ENCODE data around the gene CHRNB4.

DNA sequence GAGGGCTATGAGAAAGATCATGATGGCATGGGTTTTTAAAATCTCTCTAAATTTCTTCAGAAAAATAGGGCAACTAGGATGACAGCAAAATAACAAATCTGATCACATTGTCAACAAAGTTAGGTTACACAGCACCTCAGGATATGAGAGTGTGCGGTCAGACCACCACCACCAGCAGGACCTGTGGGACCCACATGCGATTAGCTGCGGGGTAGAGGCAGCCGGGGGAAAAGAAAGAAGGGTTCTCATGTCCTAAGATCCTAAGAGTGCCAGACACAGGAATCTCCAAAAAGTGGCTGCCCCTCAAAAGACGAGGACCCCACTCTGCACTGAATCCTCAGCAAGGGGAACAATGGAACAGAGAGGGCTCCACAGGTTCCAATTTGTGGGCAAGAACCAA lies 35.8 kb downstream of the CHRNB4 start:
- TF ChIP-seq, protein P1, sequence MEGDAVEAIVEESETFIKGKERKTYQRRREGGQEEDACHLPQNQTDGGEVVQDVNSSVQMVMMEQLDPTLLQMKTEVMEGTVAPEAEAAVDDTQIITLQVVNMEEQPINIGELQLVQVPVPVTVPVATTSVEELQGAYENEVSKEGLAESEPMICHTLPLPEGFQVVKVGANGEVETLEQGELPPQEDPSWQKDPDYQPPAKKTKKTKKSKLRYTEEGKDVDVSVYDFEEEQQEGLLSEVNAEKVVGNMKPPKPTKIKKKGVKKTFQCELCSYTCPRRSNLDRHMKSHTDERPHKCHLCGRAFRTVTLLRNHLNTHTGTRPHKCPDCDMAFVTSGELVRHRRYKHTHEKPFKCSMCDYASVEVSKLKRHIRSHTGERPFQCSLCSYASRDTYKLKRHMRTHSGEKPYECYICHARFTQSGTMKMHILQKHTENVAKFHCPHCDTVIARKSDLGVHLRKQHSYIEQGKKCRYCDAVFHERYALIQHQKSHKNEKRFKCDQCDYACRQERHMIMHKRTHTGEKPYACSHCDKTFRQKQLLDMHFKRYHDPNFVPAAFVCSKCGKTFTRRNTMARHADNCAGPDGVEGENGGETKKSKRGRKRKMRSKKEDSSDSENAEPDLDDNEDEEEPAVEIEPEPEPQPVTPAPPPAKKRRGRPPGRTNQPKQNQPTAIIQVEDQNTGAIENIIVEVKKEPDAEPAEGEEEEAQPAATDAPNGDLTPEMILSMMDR (IDR thresholded peaks at IDR 0.05; ENCODE audit: low read depth, low read length), result no peak
- TF ChIP-seq POLR2A (IDR thresholded peaks at IDR 0.05; ENCODE audit: extremely low read depth, insufficient read length), result no peak
- TF ChIP-seq, protein P2, sequence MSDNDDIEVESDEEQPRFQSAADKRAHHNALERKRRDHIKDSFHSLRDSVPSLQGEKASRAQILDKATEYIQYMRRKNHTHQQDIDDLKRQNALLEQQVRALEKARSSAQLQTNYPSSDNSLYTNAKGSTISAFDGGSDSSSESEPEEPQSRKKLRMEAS (IDR thresholded peaks at IDR 0.05; ENCODE audit: low read depth, low read length), result no peak
